ENCODE data around the gene CASP10.
"Not testable (repeated sequence)": the region's sequence is repeated elsewhere in the genome, so short reads cannot be mapped to it uniquely, and the experiment has no call there.

Gene CASP10

GRCh38 chr2:201182650-201183364 lies at the start of gene CASP10:
TSS of gene CASP10 (plus strand) at chr2:201183141. CDS start at chr2:201185778, 2,637 bp downstream.
- DNase-seq: no peak

GRCh38 chr2:201135386-201135785 lies 47.6 kb upstream of the CASP10 start:
- DNase-seq: no peak

GRCh38 chr2:201136889-201137321 lies 46.0 kb upstream of the CASP10 start:
- no peak for DNase-seq

- DNase-seq: no peak
Observed at GRCh38 chr2:201137505-201138400, 45.2 kb upstream of the CASP10 start.

- no peak for DNase-seq
Observed at GRCh38 chr2:201138401-201138970, 44.5 kb upstream of the CASP10 start.

- not testable (repeated sequence) for DNase-seq
Observed at GRCh38 chr2:201138986-201139781, 43.8 kb upstream of the CASP10 start.

GRCh38 chr2:201139836-201140604 lies 42.9 kb upstream of the CASP10 start:
- no peak for DNase-seq

GRCh38 chr2:201144101-201145051 lies 38.6 kb upstream of the CASP10 start:
- no peak for DNase-seq

GRCh38 chr2:201148434-201148990 lies 34.4 kb upstream of the CASP10 start:
- DNase-seq: no peak

GRCh38 chr2:201149064-201149820 lies 33.7 kb upstream of the CASP10 start:
- no peak for DNase-seq

- not testable (repeated sequence) for DNase-seq
Observed at GRCh38 chr2:201149821-201150165, 33.1 kb upstream of the CASP10 start.

- no peak for DNase-seq
Observed at GRCh38 chr2:201150454-201151020, 32.4 kb upstream of the CASP10 start.

- DNase-seq: no peak
Observed at GRCh38 chr2:201151127-201151981, 31.6 kb upstream of the CASP10 start.

- DNase-seq: no peak
Observed at GRCh38 chr2:201152517-201152916, 30.4 kb upstream of the CASP10 start.

- DNase-seq: no peak
Observed at GRCh38 chr2:201152999-201153815, 29.7 kb upstream of the CASP10 start.

GRCh38 chr2:201154615-201155399 lies 28.1 kb upstream of the CASP10 start:
- DNase-seq: no peak

GRCh38 chr2:201156036-201156435 lies 26.9 kb upstream of the CASP10 start:
- no peak for DNase-seq
